SH-SY5Y (cell line): Measurements from ENCODE around the gene IPCEF1.

Experiments used
- GATA2 ChIP-seq: IDR thresholded peaks from 2 replicates; pipeline ENCODE4 v1.6.1; 2011; ENCODE audit warnings: mild to moderate bottlenecking, low read depth, low read length
- GATA3 ChIP-seq: IDR thresholded peaks from 2 replicates; pipeline ENCODE4 v1.6.1; 2011; ENCODE audit warnings: low read depth, mild to moderate bottlenecking, low read length, moderate library complexity

GRCh38 chr6:154247119-154247861 lies 109.3 kb downstream of the IPCEF1 start:
- TF ChIP-seq GATA3 (no peak), GATA2 (no peak)
